Astrocyte (in vitro differentiated cells and primary cell): ENCODE results near the gene PDE1C. TPM values are rescaled to one million over a fixed set of nuclear protein-coding genes. Genes with fewer than 3 reads are reported as not detected.

Source experiments
- DNase-seq: peaks from one replicate; pipeline ENCODE4 v3.0.0-alpha.2; 2010; ENCODE audit warnings: low read depth
- FAIRE-seq: peaks from 2 replicates; lab custom pipeline; 2011; peaks lifted over from hg19 to GRCh38; lab: Jason Lieb, UNC
- H2AFZ ChIP-seq: 2 replicates; pipeline ENCODE4 v1.6.0; 2012; ENCODE audit warnings: low read depth, low read length, inconsistent platforms
- H3K27ac ChIP-seq: 2 replicates; pipeline ENCODE4 v1.5.1; 2011; ENCODE audit warnings: low read depth, low read length, inconsistent platforms
- H3K27me3 ChIP-seq: 2 replicates; pipeline ENCODE4 v1.6.0; 2011; ENCODE audit warnings: low read length, inconsistent platforms; ENCODE audit not compliant: insufficient read depth
- H3K36me3 ChIP-seq: 2 replicates; pipeline ENCODE4 v1.5.1; 2011; ENCODE audit warnings: low read length, inconsistent platforms; ENCODE audit not compliant: insufficient read depth
- H3K4me1 ChIP-seq: 2 replicates; pipeline ENCODE4 v1.5.1; 2011; ENCODE audit warnings: low read length, inconsistent platforms; ENCODE audit not compliant: insufficient read depth
- H3K4me2 ChIP-seq: 2 replicates; pipeline ENCODE4 v1.6.0; 2012; ENCODE audit warnings: low read length, inconsistent platforms
- H3K4me3 ChIP-seq: 2 replicates; pipeline ENCODE4 v1.5.1; 2011; ENCODE audit warnings: low read depth, mild to moderate bottlenecking, low read length, inconsistent platforms; ENCODE audit not compliant: insufficient read depth
- H3K79me2 ChIP-seq: 2 replicates; pipeline ENCODE4 v1.6.0; 2012; ENCODE audit warnings: mild to moderate bottlenecking, low read length, inconsistent platforms; ENCODE audit not compliant: insufficient read depth
- H3K9ac ChIP-seq: 2 replicates; pipeline ENCODE4 v1.6.0; 2012; ENCODE audit warnings: mild to moderate bottlenecking, low read length, inconsistent platforms
- H3K9me3 ChIP-seq: 2 replicates; pipeline ENCODE4 v1.5.1; 2012; ENCODE audit warnings: low read depth, mild to moderate bottlenecking, low read length, inconsistent platforms; ENCODE audit not compliant: insufficient read depth
- H4K20me1 ChIP-seq: 2 replicates; pipeline ENCODE4 v1.6.0; 2012; ENCODE audit warnings: low read length, inconsistent platforms; ENCODE audit not compliant: insufficient read depth
- H3K27ac Mint-ChIP-seq: one replicate; pipeline ENCODE4 v1.8.0; 2021; ENCODE audit warnings: mild to moderate bottlenecking, mixed read lengths; ENCODE audit not compliant: unreplicated experiment
- H3K27me3 Mint-ChIP-seq: one replicate; pipeline ENCODE4 v1.8.0; 2021; ENCODE audit warnings: low read depth, mixed read lengths; ENCODE audit not compliant: unreplicated experiment
- H3K36me3 Mint-ChIP-seq: one replicate; pipeline ENCODE4 v1.8.0; 2021; ENCODE audit warnings: low read depth, mixed read lengths; ENCODE audit not compliant: unreplicated experiment
- H3K4me1 Mint-ChIP-seq: one replicate; pipeline ENCODE4 v1.8.0; 2021; ENCODE audit warnings: low read depth, mixed read lengths; ENCODE audit not compliant: unreplicated experiment
- H3K4me3 Mint-ChIP-seq: one replicate; pipeline ENCODE4 v1.8.0; 2021; ENCODE audit warnings: mild to moderate bottlenecking, moderate library complexity, mixed read lengths; ENCODE audit not compliant: unreplicated experiment
- H3K9me3 Mint-ChIP-seq: one replicate; pipeline ENCODE4 v1.8.0; 2021; ENCODE audit warnings: mild to moderate bottlenecking, mixed read lengths; ENCODE audit not compliant: unreplicated experiment
- CTCF ChIP-seq: IDR thresholded peaks from 2 replicates; pipeline ENCODE4 v1.5.1; 2011; ENCODE audit warnings: low read depth, mild to moderate bottlenecking, inconsistent platforms, low read length, moderate library complexity; ENCODE audit not compliant: insufficient read depth
- EZH2 ChIP-seq: IDR thresholded peaks from 2 replicates; pipeline ENCODE4 v1.6.1; 2012; ENCODE audit warnings: mild to moderate bottlenecking, low read length, inconsistent platforms; ENCODE audit not compliant: insufficient read depth
- total RNA-seq: library from RNA; stranded (reverse); gene quantifications from 2 replicates; pipeline ENCODE4 v1.2.1, GENCODE V29; 2021

Gene PDE1C
- total RNA-seq, 1 donor from 2014 or later, result 31.6 TPM

- TF ChIP-seq CTCF, result no peak
- no peak for TF ChIP-seq EZH2
- Histone ChIP-seq H2AFZ (no peak overlapping the region), H3K4me3 (no peak overlapping the region), H3K27ac (no peak overlapping the region), H3K4me1 (no peaks in the 10 kb centered on the region), H4K20me1 (no peaks in the 10 kb centered on the region), H3K36me3 (no peaks in the 10 kb centered on the region), H3K4me2 (no peak overlapping the region), H3K9ac (no peak overlapping the region), H3K79me2 (no peaks in the 10 kb centered on the region), H3K27me3 (no peaks in the 10 kb centered on the region), H3K9me3 (no peaks in the 10 kb centered on the region)
- no peaks in the 10 kb centered on the region for H3K36me3 Mint-ChIP-seq
- no peak for FAIRE-seq
- DNase-seq, result no peak
- H3K4me3 Mint-ChIP-seq, result no peak overlapping the region
- H3K9me3 Mint-ChIP-seq, result no peaks in the 10 kb centered on the region
- no peaks in the 10 kb centered on the region for H3K27me3 Mint-ChIP-seq
- no peak overlapping the region for H3K27ac Mint-ChIP-seq
- H3K4me1 Mint-ChIP-seq, result no peaks in the 10 kb centered on the region
These were observed 340.9 kb downstream of the PDE1C start for GRCh38 chr7:31729195-31729804.

GRCh38 chr7:31724696-31725095 is 345.5 kb downstream of the PDE1C start:
- no peak overlapping the region for H2AFZ ChIP-seq
- no peaks in the 10 kb centered on the region for H3K4me1 ChIP-seq
- no peaks in the 10 kb centered on the region for H3K4me1 Mint-ChIP-seq
- H3K36me3 ChIP-seq, result no peaks in the 10 kb centered on the region
- no peak overlapping the region for H3K4me2 ChIP-seq
- H3K4me3 Mint-ChIP-seq, result no peak overlapping the region
- no peaks in the 10 kb centered on the region for H4K20me1 ChIP-seq
- no peaks in the 10 kb centered on the region for H3K9me3 Mint-ChIP-seq
- H3K27ac ChIP-seq, result no peak overlapping the region
- H3K79me2 ChIP-seq, result no peaks in the 10 kb centered on the region
- H3K27me3 ChIP-seq, result no peaks in the 10 kb centered on the region
- H3K9ac ChIP-seq, result no peak overlapping the region
- no peaks in the 10 kb centered on the region for H3K27me3 Mint-ChIP-seq
- no peak overlapping the region for H3K27ac Mint-ChIP-seq
- TF ChIP-seq CTCF (no peak), EZH2 (no peak)
- FAIRE-seq (no peak), DNase-seq (peak; percentile 19)
- no peaks in the 10 kb centered on the region for H3K36me3 Mint-ChIP-seq
- H3K9me3 ChIP-seq, result no peaks in the 10 kb centered on the region
- H3K4me3 ChIP-seq, result no peak overlapping the region

GRCh38 chr7:31720366-31720765 is 349.8 kb downstream of the PDE1C start:
- H3K4me3 Mint-ChIP-seq, result no peak overlapping the region

More at GRCh38 chr7:31720366-31720765, 349.8 kb downstream of the PDE1C start:
- Mint-ChIP-seq H3K4me1 (no peaks in the 10 kb centered on the region), H3K27ac (no peak overlapping the region), H3K27me3 (no peaks in the 10 kb centered on the region), H3K9me3 (no peaks in the 10 kb centered on the region), H3K36me3 (no peaks in the 10 kb centered on the region)
- no peaks in the 10 kb centered on the region for H4K20me1 ChIP-seq
- H3K4me1 ChIP-seq, result no peaks in the 10 kb centered on the region
- H3K79me2 ChIP-seq, result no peaks in the 10 kb centered on the region
- H3K9ac ChIP-seq, result no peak overlapping the region
- DNase-seq, result no peak
- H3K36me3 ChIP-seq, result no peaks in the 10 kb centered on the region
- TF ChIP-seq EZH2, result no peak
- no peak for TF ChIP-seq CTCF
- no peak overlapping the region for H3K27ac ChIP-seq
- FAIRE-seq, result no peak
- no peak overlapping the region for H3K4me3 ChIP-seq
- H3K9me3 ChIP-seq, result no peaks in the 10 kb centered on the region
- H3K27me3 ChIP-seq, result no peaks in the 10 kb centered on the region
- no peak overlapping the region for H2AFZ ChIP-seq
- no peak overlapping the region for H3K4me2 ChIP-seq
